ENCODE data around the gene GSK3B. TPM values are rescaled to one million over a fixed set of nuclear protein-coding genes. Genes with fewer than 3 reads are reported as not detected.

GSK3B gene
- total and polyA plus RNA-seq, 2 experiments from 2014 or later, result 29.0 to 45.3 TPM

- Mint-ChIP-seq H3K9me3 (no peaks in the 10 kb centered on the region; the same call in 2 of the 3 replicates), H3K27ac (no peak overlapping the region), H3K36me3 (ENCODE audit: low read depth) (no peaks in the 10 kb centered on the region), H3K4me3 (no peak overlapping the region), H3K27me3 (ENCODE audit: insufficient read depth, low read depth, poor library complexity) (no peaks in the 10 kb centered on the region), H3K4me1 (no peaks in the 10 kb centered on the region)
- Histone ChIP-seq H3F3A (replicated peaks; ENCODE audit: low read depth) (no peaks in the 10 kb centered on the region), H3K4me2 (no peak overlapping the region), H3K9me2 (ENCODE audit: insufficient read depth) (no peaks in the 10 kb centered on the region), H3K4me3 (no peak overlapping the region), H3K4me1 (ENCODE audit: insufficient read depth) (no peaks in the 10 kb centered on the region), H2AFZ (no peak overlapping the region), H3K27me3 (ENCODE audit: insufficient read depth) (no peaks in the 10 kb centered on the region), H4K20me1 (replicated peaks; ENCODE audit: insufficient read depth) (no peaks in the 10 kb centered on the region), H3K27ac (ENCODE audit: low read depth) (no peak overlapping the region), H3K79me2 (replicated peaks; ENCODE audit: insufficient read depth) (no peaks in the 10 kb centered on the region), H3K36me3 (ENCODE audit: insufficient read depth) (no peaks in the 10 kb centered on the region)
- ATAC-seq (no peak), DNase-seq (ENCODE audit: low spot score) (no peak)
- TF ChIP-seq EZH2 (IDR thresholded peaks at IDR 0.05; ENCODE audit: low read depth, unreplicated experiment), result no peak
- TF ChIP-seq, protein P1, sequence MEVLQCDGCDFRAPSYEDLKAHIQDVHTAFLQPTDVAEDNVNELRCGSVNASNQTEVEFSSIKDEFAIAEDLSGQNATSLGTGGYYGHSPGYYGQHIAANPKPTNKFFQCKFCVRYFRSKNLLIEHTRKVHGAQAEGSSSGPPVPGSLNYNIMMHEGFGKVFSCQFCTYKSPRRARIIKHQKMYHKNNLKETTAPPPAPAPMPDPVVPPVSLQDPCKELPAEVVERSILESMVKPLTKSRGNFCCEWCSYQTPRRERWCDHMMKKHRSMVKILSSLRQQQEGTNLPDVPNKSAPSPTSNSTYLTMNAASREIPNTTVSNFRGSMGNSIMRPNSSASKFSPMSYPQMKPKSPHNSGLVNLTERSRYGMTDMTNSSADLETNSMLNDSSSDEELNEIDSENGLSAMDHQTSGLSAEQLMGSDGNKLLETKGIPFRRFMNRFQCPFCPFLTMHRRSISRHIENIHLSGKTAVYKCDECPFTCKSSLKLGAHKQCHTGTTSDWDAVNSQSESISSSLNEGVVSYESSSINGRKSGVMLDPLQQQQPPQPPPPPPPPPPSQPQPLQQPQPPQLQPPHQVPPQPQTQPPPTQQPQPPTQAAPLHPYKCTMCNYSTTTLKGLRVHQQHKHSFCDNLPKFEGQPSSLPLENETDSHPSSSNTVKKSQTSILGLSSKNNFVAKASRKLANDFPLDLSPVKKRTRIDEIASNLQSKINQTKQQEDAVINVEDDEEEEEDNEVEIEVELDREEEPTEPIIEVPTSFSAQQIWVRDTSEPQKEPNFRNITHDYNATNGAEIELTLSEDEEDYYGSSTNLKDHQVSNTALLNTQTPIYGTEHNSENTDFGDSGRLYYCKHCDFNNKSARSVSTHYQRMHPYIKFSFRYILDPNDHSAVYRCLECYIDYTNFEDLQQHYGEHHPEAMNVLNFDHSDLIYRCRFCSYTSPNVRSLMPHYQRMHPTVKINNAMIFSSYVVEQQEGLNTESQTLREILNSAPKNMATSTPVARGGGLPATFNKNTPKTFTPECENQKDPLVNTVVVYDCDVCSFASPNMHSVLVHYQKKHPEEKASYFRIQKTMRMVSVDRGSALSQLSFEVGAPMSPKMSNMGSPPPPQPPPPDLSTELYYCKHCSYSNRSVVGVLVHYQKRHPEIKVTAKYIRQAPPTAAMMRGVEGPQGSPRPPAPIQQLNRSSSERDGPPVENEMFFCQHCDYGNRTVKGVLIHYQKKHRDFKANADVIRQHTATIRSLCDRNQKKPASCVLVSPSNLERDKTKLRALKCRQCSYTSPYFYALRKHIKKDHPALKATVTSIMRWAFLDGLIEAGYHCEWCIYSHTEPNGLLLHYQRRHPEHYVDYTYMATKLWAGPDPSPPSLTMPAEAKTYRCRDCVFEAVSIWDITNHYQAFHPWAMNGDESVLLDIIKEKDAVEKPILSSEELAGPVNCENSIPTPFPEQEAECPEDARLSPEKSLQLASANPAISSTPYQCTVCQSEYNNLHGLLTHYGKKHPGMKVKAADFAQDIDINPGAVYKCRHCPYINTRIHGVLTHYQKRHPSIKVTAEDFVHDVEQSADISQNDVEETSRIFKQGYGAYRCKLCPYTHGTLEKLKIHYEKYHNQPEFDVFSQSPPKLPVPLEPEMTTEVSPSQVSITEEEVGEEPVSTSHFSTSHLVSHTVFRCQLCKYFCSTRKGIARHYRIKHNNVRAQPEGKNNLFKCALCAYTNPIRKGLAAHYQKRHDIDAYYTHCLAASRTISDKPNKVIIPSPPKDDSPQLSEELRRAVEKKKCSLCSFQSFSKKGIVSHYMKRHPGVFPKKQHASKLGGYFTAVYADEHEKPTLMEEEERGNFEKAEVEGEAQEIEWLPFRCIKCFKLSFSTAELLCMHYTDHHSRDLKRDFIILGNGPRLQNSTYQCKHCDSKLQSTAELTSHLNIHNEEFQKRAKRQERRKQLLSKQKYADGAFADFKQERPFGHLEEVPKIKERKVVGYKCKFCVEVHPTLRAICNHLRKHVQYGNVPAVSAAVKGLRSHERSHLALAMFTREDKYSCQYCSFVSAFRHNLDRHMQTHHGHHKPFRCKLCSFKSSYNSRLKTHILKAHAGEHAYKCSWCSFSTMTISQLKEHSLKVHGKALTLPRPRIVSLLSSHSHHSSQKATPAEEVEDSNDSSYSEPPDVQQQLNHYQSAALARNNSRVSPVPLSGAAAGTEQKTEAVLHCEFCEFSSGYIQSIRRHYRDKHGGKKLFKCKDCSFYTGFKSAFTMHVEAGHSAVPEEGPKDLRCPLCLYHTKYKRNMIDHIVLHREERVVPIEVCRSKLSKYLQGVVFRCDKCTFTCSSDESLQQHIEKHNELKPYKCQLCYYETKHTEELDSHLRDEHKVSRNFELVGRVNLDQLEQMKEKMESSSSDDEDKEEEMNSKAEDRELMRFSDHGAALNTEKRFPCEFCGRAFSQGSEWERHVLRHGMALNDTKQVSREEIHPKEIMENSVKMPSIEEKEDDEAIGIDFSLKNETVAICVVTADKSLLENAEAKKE (CRISPR knock-in tag; IDR thresholded peaks at IDR 0.05), result no peak
- TF ChIP-seq EZH2phosphoT487 (IDR thresholded peaks at IDR 0.05; ENCODE audit: unreplicated experiment), result no peak
- TF ChIP-seq, protein P2, sequence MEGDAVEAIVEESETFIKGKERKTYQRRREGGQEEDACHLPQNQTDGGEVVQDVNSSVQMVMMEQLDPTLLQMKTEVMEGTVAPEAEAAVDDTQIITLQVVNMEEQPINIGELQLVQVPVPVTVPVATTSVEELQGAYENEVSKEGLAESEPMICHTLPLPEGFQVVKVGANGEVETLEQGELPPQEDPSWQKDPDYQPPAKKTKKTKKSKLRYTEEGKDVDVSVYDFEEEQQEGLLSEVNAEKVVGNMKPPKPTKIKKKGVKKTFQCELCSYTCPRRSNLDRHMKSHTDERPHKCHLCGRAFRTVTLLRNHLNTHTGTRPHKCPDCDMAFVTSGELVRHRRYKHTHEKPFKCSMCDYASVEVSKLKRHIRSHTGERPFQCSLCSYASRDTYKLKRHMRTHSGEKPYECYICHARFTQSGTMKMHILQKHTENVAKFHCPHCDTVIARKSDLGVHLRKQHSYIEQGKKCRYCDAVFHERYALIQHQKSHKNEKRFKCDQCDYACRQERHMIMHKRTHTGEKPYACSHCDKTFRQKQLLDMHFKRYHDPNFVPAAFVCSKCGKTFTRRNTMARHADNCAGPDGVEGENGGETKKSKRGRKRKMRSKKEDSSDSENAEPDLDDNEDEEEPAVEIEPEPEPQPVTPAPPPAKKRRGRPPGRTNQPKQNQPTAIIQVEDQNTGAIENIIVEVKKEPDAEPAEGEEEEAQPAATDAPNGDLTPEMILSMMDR (conservative IDR thresholded peaks at IDR 0.05; ENCODE audit: low read depth in 2 of 2), result no peak
- TF ChIP-seq ETS1 (IDR thresholded peaks at IDR 0.05), result no peak
- TF ChIP-seq, protein P3, sequence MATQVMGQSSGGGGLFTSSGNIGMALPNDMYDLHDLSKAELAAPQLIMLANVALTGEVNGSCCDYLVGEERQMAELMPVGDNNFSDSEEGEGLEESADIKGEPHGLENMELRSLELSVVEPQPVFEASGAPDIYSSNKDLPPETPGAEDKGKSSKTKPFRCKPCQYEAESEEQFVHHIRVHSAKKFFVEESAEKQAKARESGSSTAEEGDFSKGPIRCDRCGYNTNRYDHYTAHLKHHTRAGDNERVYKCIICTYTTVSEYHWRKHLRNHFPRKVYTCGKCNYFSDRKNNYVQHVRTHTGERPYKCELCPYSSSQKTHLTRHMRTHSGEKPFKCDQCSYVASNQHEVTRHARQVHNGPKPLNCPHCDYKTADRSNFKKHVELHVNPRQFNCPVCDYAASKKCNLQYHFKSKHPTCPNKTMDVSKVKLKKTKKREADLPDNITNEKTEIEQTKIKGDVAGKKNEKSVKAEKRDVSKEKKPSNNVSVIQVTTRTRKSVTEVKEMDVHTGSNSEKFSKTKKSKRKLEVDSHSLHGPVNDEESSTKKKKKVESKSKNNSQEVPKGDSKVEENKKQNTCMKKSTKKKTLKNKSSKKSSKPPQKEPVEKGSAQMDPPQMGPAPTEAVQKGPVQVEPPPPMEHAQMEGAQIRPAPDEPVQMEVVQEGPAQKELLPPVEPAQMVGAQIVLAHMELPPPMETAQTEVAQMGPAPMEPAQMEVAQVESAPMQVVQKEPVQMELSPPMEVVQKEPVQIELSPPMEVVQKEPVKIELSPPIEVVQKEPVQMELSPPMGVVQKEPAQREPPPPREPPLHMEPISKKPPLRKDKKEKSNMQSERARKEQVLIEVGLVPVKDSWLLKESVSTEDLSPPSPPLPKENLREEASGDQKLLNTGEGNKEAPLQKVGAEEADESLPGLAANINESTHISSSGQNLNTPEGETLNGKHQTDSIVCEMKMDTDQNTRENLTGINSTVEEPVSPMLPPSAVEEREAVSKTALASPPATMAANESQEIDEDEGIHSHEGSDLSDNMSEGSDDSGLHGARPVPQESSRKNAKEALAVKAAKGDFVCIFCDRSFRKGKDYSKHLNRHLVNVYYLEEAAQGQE (IDR thresholded peaks at IDR 0.05; ENCODE audit: unreplicated experiment), result no peak
- no peak for TF ChIP-seq POLR2AphosphoS5 (IDR thresholded peaks at IDR 0.05; ENCODE audit: low read depth)
- no peak for TF ChIP-seq JUNB (IDR thresholded peaks at IDR 0.05; ENCODE audit: unreplicated experiment)
- TF ChIP-seq STAT1 (IDR thresholded peaks at IDR 0.05; ENCODE audit: unreplicated experiment), result no peak
- TF ChIP-seq CREB1 (CRISPR knock-in tag; IDR thresholded peaks at IDR 0.05; ENCODE audit: low read depth), result no peak
- no peak for TF ChIP-seq NANOG (IDR thresholded peaks at IDR 0.05; ENCODE audit: borderline replicate concordance)
- no peak for TF ChIP-seq ZNF114 (CRISPR knock-in tag; IDR thresholded peaks at IDR 0.05)
Measured at GRCh38 chr3:119783883-119784282, 310.4 kb downstream of the GSK3B start.

All from GM23338 (cell line).